Thyroid gland (tissue), 4 donors: ENCODE measurements around the gene NDUFV3.

Experiments used
- POLR2A ChIP-seq, 2 donors: fragments of 450-650 bp; IDR thresholded peaks; one replicate each; pipeline ENCODE4 v1.6.1; 2017; ENCODE audit warnings: antibody characterized with exemption in 2 of 2, mild to moderate bottlenecking in 2 of 2, moderate library complexity in 1 of 2
- TF ChIP-seq, protein P1 (sequence below), 6 experiments: fragments of 200-600 bp in 3 of 6; fragments of 450-650 bp in 3 of 6; sonication (generic) in 3 of 6; IDR thresholded peaks; one replicate each; pipeline ENCODE4 v1.5.1; 2016 to 2019; ENCODE audit warnings: antibody characterized with exemption in 6 of 6, mild to moderate bottlenecking in 2 of 6, inconsistent platforms in 1 of 6, moderate library complexity in 1 of 6

GRCh38 chr21:42859891-42860230, 33.2 kb upstream of the NDUFV3 start:
- TF ChIP-seq POLR2A (IDR thresholded peaks at IDR 0.05): no peak
- TF ChIP-seq, protein P1, sequence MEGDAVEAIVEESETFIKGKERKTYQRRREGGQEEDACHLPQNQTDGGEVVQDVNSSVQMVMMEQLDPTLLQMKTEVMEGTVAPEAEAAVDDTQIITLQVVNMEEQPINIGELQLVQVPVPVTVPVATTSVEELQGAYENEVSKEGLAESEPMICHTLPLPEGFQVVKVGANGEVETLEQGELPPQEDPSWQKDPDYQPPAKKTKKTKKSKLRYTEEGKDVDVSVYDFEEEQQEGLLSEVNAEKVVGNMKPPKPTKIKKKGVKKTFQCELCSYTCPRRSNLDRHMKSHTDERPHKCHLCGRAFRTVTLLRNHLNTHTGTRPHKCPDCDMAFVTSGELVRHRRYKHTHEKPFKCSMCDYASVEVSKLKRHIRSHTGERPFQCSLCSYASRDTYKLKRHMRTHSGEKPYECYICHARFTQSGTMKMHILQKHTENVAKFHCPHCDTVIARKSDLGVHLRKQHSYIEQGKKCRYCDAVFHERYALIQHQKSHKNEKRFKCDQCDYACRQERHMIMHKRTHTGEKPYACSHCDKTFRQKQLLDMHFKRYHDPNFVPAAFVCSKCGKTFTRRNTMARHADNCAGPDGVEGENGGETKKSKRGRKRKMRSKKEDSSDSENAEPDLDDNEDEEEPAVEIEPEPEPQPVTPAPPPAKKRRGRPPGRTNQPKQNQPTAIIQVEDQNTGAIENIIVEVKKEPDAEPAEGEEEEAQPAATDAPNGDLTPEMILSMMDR (IDR thresholded peaks at IDR 0.05): no peak
